H9 (cell line): ENCODE data around the gene C1orf141. TPM values are rescaled to one million over a fixed set of nuclear protein-coding genes. Genes with fewer than 3 reads are reported as not detected.

Experiments
- DNase-seq: peaks from one replicate; pipeline ENCODE4 v3.0.0-alpha.2; 2017
- H2AFZ ChIP-seq: one replicate; pipeline ENCODE4 v1.6.1; 2013; ENCODE audit warnings: mild to moderate bottlenecking, low read length, control low read depth, moderate library complexity
- H2AK5ac ChIP-seq: 2 replicates; pipeline ENCODE4 v1.6.1; 2013; ENCODE audit warnings: low read length, control low read depth, mixed read lengths; ENCODE audit not compliant: insufficient read length
- H2BK120ac ChIP-seq: one replicate; pipeline ENCODE4 v1.6.1; 2013; ENCODE audit warnings: low read depth, mild to moderate bottlenecking, low read length, control low read depth, inconsistent platforms; ENCODE audit not compliant: poor library complexity, severe bottlenecking
- H2BK12ac ChIP-seq: 2 replicates; pipeline ENCODE4 v1.6.1; 2013; ENCODE audit warnings: low read length, control low read depth, mixed read lengths, low read depth; ENCODE audit not compliant: insufficient read length
- H2BK15ac ChIP-seq: 2 replicates; pipeline ENCODE4 v1.6.1; 2013; ENCODE audit warnings: low read depth, low read length, control low read depth
- H2BK20ac ChIP-seq: one replicate; pipeline ENCODE4 v1.6.1; 2013; ENCODE audit warnings: low read depth, mild to moderate bottlenecking, low read length, control low read depth, inconsistent platforms; ENCODE audit not compliant: poor library complexity, severe bottlenecking
- H2BK5ac ChIP-seq: 2 replicates; pipeline ENCODE4 v1.6.1; 2013; ENCODE audit warnings: low read length, control low read depth, mixed read lengths; ENCODE audit not compliant: insufficient read length
- H3K14ac ChIP-seq: 2 replicates; pipeline ENCODE4 v1.6.1; 2013; ENCODE audit warnings: low read length, control low read depth; ENCODE audit not compliant: insufficient read depth
- H3K18ac ChIP-seq: 2 replicates; pipeline ENCODE4 v1.6.1; 2013; ENCODE audit warnings: low read depth, mild to moderate bottlenecking, mixed read lengths, low read length, control low read depth; ENCODE audit not compliant: insufficient read length
- H3K23ac ChIP-seq: 2 replicates; pipeline ENCODE4 v1.6.1; 2013; ENCODE audit warnings: low read length, control low read depth, mixed read lengths, low read depth; ENCODE audit not compliant: insufficient read length
- H3K23me2 ChIP-seq: 2 replicates; pipeline ENCODE4 v1.6.1; 2013; ENCODE audit warnings: low read depth, mild to moderate bottlenecking, mixed read lengths, low read length, control low read depth; ENCODE audit not compliant: insufficient read length, poor library complexity, severe bottlenecking
- H3K27ac ChIP-seq: 2 replicates; pipeline ENCODE4 v1.5.1; 2013; ENCODE audit warnings: low read length, control low read depth, mixed read lengths, low read depth; ENCODE audit not compliant: insufficient read length
- H3K27me3 ChIP-seq: 2 replicates; pipeline ENCODE4 v1.6.1; 2013; ENCODE audit warnings: low read length, control low read depth, inconsistent platforms; ENCODE audit not compliant: insufficient read depth
- H3K4ac ChIP-seq: 2 replicates; pipeline ENCODE4 v1.6.1; 2013; ENCODE audit warnings: low read depth, mild to moderate bottlenecking, control low read depth, inconsistent platforms, low read length, moderate library complexity
- H3K4me1 ChIP-seq: 2 replicates; pipeline ENCODE4 v1.6.1; 2013; ENCODE audit warnings: low read length, control low read depth, inconsistent platforms; ENCODE audit not compliant: insufficient read depth
- H3K4me2 ChIP-seq: 2 replicates; pipeline ENCODE4 v1.6.1; 2013; ENCODE audit warnings: low read length, control low read depth, mixed read lengths; ENCODE audit not compliant: insufficient read length, insufficient read depth
- H3K56ac ChIP-seq: 2 replicates; pipeline ENCODE4 v1.6.1; 2013; ENCODE audit warnings: low read depth, mild to moderate bottlenecking, mixed read lengths, low read length, control low read depth; ENCODE audit not compliant: insufficient read length
- H3K79me1 ChIP-seq: 2 replicates; pipeline ENCODE4 v1.6.1; 2013; ENCODE audit warnings: low read depth, mild to moderate bottlenecking, moderate library complexity, low read length, control low read depth, inconsistent platforms; ENCODE audit not compliant: insufficient read depth, poor library complexity, severe bottlenecking
- H3K79me2 ChIP-seq: 2 replicates; pipeline ENCODE4 v1.6.1; 2013; ENCODE audit warnings: low read length, control low read depth, inconsistent platforms; ENCODE audit not compliant: insufficient read depth
- H3K9ac ChIP-seq: 2 replicates; pipeline ENCODE4 v1.6.1; 2013; ENCODE audit warnings: low read length, control low read depth, mixed read lengths; ENCODE audit not compliant: insufficient read length; ENCODE audit errors: extremely low read depth
- H3K9me3 ChIP-seq: one replicate; pipeline ENCODE4 v1.6.1; 2013; ENCODE audit warnings: low read depth, low read length, inconsistent platforms; ENCODE audit not compliant: control insufficient read depth
- H3T11ph ChIP-seq: one replicate; pipeline ENCODE4 v1.6.1; 2013; ENCODE audit warnings: mild to moderate bottlenecking, low read length, control low read depth, inconsistent platforms
- H4K20me1 ChIP-seq: one replicate; pipeline ENCODE4 v1.6.1; 2013; ENCODE audit not compliant: control insufficient read depth, insufficient read length, insufficient read depth
- H4K5ac ChIP-seq: 2 replicates; pipeline ENCODE4 v1.6.1; 2013; ENCODE audit warnings: low read depth, mild to moderate bottlenecking, mixed read lengths, low read length, control low read depth; ENCODE audit not compliant: insufficient read length
- H4K8ac ChIP-seq: replicated peaks from 2 replicates; pipeline ENCODE4 v1.6.1; 2013; ENCODE audit warnings: low read length, control low read depth, mixed read lengths, low read depth; ENCODE audit not compliant: insufficient read length
- H4K91ac ChIP-seq: 2 replicates; pipeline ENCODE4 v1.6.1; 2013; ENCODE audit warnings: low read depth, mild to moderate bottlenecking, moderate library complexity, mixed read lengths, low read length, control low read depth; ENCODE audit not compliant: insufficient read length
- H3K27ac Mint-ChIP-seq, 3 experiments: 2 replicates in 2 of 3; 3 replicates in 1 of 3; pipeline ENCODE4 v1.8.0; 2020 to 2021; ENCODE audit warnings: mixed read lengths in 3 of 3, mild to moderate bottlenecking in 1 of 3, moderate library complexity in 1 of 3
- H3K27me3 Mint-ChIP-seq: 2 replicates; pipeline ENCODE4 v1.8.0; 2021; ENCODE audit warnings: low read depth, mild to moderate bottlenecking, moderate library complexity, mixed read lengths
- H3K36me3 Mint-ChIP-seq, 3 experiments: 2 replicates in 2 of 3; 3 replicates in 1 of 3; pipeline ENCODE4 v1.8.0; 2020 to 2021; ENCODE audit warnings: low read depth in 3 of 3, mixed read lengths in 3 of 3; ENCODE audit not compliant: insufficient read depth in 1 of 3
- H3K4me1 Mint-ChIP-seq, 2 experiments: 2 replicates each; pipeline ENCODE4 v1.8.0; 2020; ENCODE audit warnings: mixed read lengths in 2 of 2
- H3K4me3 Mint-ChIP-seq, 2 experiments: 2 replicates in 1 of 2; 3 replicates in 1 of 2; pipeline ENCODE4 v1.8.0; 2020 to 2021; ENCODE audit warnings: mild to moderate bottlenecking in 2 of 2, mixed read lengths in 2 of 2, moderate library complexity in 1 of 2
- H3K9me3 Mint-ChIP-seq, 2 experiments: 2 replicates in 1 of 2; 3 replicates in 1 of 2; pipeline ENCODE4 v1.8.0; 2020; ENCODE audit warnings: mild to moderate bottlenecking in 2 of 2, mixed read lengths in 2 of 2, moderate library complexity in 1 of 2
- CTCF ChIP-seq: fragments of 200-600 bp; sonication (generic); conservative IDR thresholded peaks from 3 replicates; pipeline ENCODE4 v1.8.0; 2021; ENCODE audit warnings: antibody characterized with exemption, mild to moderate bottlenecking
- WGBS: extraction: QIAGEN DNeasy Blood & Tissue Kit; methylation state at CpG from one replicate; pipeline ENCODE4 v1.1.7; 2013; ENCODE audit warnings: missing lambda C conversion rate, low lambda C conversion rate, mixed read lengths; ENCODE audit not compliant: insufficient read length; ENCODE audit errors: extremely low coverage; 5-methylcytosine and 5-hydroxymethylcytosine counted together
- total RNA-seq: library from RNA; stranded (reverse); gene quantifications from 2 replicates; pipeline ENCODE4 v1.2.1, GENCODE V29; 2021

C1orf141 gene
- total RNA-seq, 1 experiment from 2014 or later, result not detected

GRCh38 chr1:67138813-67139499 is 4.2 kb upstream of the C1orf141 start:
- no peak overlapping the region for H2BK20ac ChIP-seq
- no CpG with 5 or more reads among the region's 3 CpGs for WGBS

More at GRCh38 chr1:67138813-67139499, 4.2 kb upstream of the C1orf141 start:
- Mint-ChIP-seq H3K9me3 (no peaks in the 10 kb centered on the region), H3K27me3 (peaks cover 2% of the 10 kb centered on the region; the same call in 1 of the 2 replicates), H3K4me1 (peaks cover 15 to 24% of the 10 kb centered on the region in 2 experiments), H3K4me3 (no peak overlapping the region), H3K36me3 (no peaks in the 10 kb centered on the region), H3K27ac (no peak overlapping the region)
- Histone ChIP-seq H3K14ac (no peak overlapping the region), H3K9me3 (no peaks in the 10 kb centered on the region), H3K23ac (no peak overlapping the region), H3T11ph (no peak overlapping the region), H4K20me1 (no peaks in the 10 kb centered on the region), H2BK120ac (no peak overlapping the region), H3K79me1 (no peaks in the 10 kb centered on the region), H3K9ac (no peak overlapping the region), H3K56ac (no peak overlapping the region), H3K23me2 (no peaks in the 10 kb centered on the region), H3K4me2 (no peak overlapping the region), H4K91ac (no peak overlapping the region), H4K5ac (no peak overlapping the region), H2BK12ac (no peak overlapping the region), H2BK15ac (no peak overlapping the region), H2BK5ac (no peak overlapping the region), H3K27ac (no peak overlapping the region), H3K18ac (no peak overlapping the region), H4K8ac (no peak overlapping the region), H2AK5ac (no peak overlapping the region), H3K27me3 (no peaks in the 10 kb centered on the region), H3K4ac (no peak overlapping the region), H3K4me1 (no peaks in the 10 kb centered on the region), H3K79me2 (no peaks in the 10 kb centered on the region), H2AFZ (no peak overlapping the region)
- no peak for TF ChIP-seq CTCF
- DNase-seq, result no peak
